GM18870 (cell line): ENCODE data around the gene E4F1.
"Not testable (repeated sequence)": the region's sequence is repeated elsewhere in the genome, so short reads cannot be mapped to it uniquely, and the experiment has no call there.

Experiments used
- ATAC-seq: cut with Tn5 transposase; IDR thresholded peaks from one replicate; pipeline ENCODE4 v1.9.1; 2021; ENCODE audit warnings: moderate library complexity; ENCODE audit not compliant: unreplicated experiment

Gene E4F1

DNA sequence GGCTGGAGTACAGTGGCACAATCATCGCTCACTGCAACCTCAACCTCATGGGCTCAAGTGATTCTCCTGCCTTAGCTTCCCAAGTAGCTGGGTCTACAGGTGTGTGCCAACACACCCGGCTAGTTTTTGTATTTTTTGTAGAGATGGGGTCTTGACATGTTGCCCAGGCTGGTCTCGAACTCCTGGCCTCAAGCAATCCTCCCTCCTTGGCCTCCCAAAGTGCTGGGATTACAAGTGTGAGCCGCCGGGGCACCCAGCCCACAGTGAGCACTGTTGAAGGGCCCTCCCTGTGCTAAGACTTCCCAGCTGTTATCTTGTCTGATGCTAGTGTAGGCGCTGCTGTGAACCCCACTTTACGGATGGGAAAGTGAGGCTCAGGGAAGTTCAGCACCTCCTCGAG, 35.0 kb upstream of the E4F1 start:
- no peak for ATAC-seq

GRCh38 chr16:2189252-2189893, 34.0 kb upstream of the E4F1 start:
- no peak for ATAC-seq

GRCh38 chr16:2190002-2190658, 33.3 kb upstream of the E4F1 start:
- no peak for ATAC-seq

DNA sequence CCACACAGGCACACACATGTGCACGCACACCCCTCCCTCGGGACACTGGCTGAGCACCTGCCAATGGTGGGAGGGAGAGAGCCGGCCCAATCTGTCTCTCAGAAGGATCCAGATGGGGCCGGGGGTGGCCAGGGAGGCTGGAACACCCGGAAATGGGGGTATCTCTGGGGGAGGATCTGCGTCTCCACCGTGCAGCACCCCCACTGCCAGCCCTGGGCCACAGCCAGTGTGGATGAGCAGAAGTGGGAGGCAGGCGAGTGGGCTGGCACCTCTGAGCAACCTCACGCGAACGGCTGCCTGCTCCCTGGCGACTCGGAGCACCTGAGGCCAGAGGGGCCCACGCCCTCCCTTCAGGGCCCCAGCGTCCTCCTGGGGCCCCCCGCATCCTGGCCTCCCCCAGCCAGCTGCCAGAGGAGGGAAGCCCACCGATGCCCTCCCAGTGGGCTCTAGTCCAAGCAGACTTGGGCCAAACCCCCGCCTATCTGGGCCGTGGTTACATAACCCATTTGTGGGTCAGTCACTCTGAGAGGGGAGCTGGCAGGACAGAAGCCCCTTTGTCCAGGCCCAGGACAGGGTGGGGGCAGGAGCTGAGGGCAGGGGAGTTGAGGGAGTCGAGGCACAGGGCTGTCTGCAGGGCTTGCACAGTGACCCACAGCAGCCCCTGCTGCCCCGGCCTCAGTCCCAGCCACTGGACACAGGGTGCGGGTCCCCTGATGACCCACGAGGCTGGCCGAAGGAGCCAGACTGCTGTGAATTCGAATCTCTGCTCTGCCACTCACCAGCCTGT, 32.5 kb upstream of the E4F1 start:
- no peak for ATAC-seq

- no peak for ATAC-seq
Observed at GRCh38 chr16:2191446-2191706, 32.0 kb upstream of the E4F1 start.

- ATAC-seq: no peak
Observed at GRCh38 chr16:2194166-2194834, 29.1 kb upstream of the E4F1 start.

- ATAC-seq: no peak
Observed at GRCh38 chr16:2194852-2195321, 28.5 kb upstream of the E4F1 start.

DNA sequence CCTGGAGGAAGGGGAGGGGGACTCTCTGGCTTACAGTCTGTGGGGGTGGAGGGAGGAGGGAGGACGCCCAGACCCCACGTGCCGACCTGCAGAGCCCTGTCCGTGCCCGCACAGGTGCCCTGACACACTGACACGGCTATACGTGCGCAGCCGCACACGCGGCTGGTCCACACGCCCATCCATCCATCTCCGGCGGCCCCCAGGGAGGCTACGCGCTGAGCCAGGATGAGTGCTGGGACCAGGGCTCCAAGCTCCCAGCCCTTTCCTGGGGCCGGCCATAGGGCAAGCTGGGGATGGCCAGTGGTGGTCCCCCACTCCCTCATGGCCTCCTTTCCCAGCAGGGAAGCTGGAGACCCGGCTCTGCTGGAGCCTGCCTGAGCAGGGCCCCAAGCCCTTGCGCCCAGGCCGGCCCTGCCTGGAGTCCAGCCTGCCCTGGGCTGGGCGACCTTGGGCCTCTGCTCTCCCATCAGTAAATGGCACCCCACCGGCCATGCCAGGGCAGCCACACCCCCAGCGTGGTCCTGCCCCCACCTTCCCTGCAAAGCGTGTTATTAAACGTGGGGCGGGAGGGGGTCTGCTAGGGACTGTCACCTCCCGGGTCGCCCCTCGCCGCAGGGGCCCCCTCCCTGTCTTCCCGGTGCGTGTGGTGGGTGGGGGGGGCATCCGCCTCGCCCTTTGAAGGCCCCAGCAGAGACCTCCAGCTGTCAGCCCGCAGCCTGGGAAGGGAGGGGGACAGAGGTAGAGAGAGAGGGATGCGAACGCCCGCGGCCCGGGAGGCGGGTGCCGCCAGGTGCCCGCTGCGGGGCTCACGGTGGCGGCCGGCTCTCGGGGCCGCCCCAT, 27.8 kb upstream of the E4F1 start:
- no peak for ATAC-seq

- ATAC-seq: no peak
Observed at GRCh38 chr16:2196162-2196980, 27.0 kb upstream of the E4F1 start, which contains the start of gene CASKIN1. CASKIN1 (minus strand) TSS chr16:2196605; CDS start chr16:2196432, 173 bp downstream.

DNA sequence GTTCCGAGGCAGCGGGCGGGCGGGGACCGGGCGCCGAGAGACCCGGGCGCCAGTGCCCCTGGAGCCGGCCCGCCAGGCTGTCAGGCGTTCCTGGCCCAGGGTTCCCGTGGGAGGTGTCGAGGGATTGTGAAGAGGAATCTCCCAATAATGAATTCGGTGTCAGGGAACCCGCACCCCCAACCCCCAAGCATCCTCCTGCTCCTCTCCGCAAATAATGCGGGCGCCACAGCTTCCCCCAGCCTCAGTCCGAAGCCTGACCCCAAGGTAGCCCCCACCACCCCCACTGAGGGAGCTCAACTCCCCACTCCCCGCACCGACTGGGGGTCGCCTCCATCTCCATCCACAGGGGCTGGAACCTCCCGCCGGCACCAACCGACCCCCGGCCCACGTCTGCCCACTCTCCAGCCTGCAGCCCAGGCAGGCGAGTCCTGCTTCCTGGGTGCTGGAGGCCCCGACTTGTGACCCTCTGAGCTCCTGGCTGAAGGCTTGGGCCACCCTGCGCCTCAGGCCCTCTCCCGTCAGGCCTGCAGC, 26.3 kb upstream of the E4F1 start:
- ATAC-seq: no peak

GRCh38 chr16:2197765-2198164, 25.6 kb upstream of the E4F1 start:
- no peak for ATAC-seq

GRCh38 chr16:2198283-2198682, 25.1 kb upstream of the E4F1 start:
- ATAC-seq: no peak

GRCh38 chr16:2199095-2199494, 24.3 kb upstream of the E4F1 start:
- ATAC-seq: no peak

DNA sequence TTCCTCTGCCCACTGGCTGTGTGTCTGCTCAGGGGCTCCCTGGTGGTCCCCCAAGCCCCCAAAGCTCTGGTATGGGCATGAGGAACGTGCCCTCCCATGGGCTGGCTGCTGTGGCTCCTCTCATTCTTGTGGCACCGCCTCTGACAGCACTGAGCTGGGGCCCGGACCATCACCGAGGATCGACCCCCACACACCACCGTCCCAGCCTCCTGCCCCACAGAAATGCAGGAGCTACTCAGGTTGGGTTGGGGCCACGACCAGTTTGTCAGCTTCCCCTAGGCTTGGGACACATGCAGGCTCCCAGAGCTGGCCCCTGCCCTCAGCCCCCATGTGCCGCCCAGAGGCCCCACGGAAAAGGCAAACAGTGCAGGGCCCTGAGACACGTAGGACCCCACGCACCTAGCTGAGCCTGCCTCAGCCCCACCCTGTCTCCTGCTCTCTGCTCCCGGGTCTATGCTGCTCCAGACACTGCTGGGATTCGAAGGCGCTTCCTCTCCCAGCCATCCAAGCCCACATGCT, 23.7 kb upstream of the E4F1 start:
- no peak for ATAC-seq

- ATAC-seq: no peak
Observed at GRCh38 chr16:2200313-2200712, 23.1 kb upstream of the E4F1 start.

- ATAC-seq: not testable (repeated sequence)
Observed at GRCh38 chr16:2203119-2203688, 20.2 kb upstream of the E4F1 start.

GRCh38 chr16:2204416-2205103, 18.8 kb upstream of the E4F1 start:
- no peak for ATAC-seq
